H1 (cell line): ENCODE results near the gene SH3YL1. TPM values are rescaled to one million over a fixed set of nuclear protein-coding genes. Genes with fewer than 3 reads are reported as not detected.

Experiments
- CTCF ChIA-PET: fragments of 300-600 bp; sonication (Branson Sonifier 250); formaldehyde crosslinking; loops from one replicate; lab custom pipeline; 2021; ENCODE audit not compliant: partially characterized antibody; lab: Charles Lee
- POLR2A ChIA-PET: fragments of 300-600 bp; sonication (Branson Sonifier 250); formaldehyde crosslinking; loops from one replicate; lab custom pipeline; 2021; ENCODE audit warnings: inconsistent platforms; ENCODE audit not compliant: partially characterized antibody; lab: Charles Lee
- DNase-seq, 2 experiments: peaks; one replicate each; pipeline versions ENCODE4 v3.0.0 to v3.0.0-alpha.2; 2010 to 2022; ENCODE audit warnings: low spot score in 2 of 2, low read depth in 1 of 2, mixed read lengths in 1 of 2
- FAIRE-seq: peaks from 2 replicates; lab custom pipeline; 2011; peaks lifted over from hg19 to GRCh38; lab: Jason Lieb, UNC
- H2AFZ ChIP-seq: 2 replicates; pipeline ENCODE4 v1.8.1; 2012; ENCODE audit warnings: low read length, inconsistent platforms
- H2AK5ac ChIP-seq: 2 replicates; pipeline ENCODE4 v1.6.1; 2013; ENCODE audit warnings: low read depth, low read length
- H2BK120ac ChIP-seq: replicated peaks from 2 replicates; pipeline ENCODE3; 2013; ENCODE audit warnings: low read depth, low read length, inconsistent platforms
- H2BK12ac ChIP-seq: 2 replicates; pipeline ENCODE4 v1.6.1; 2013; ENCODE audit warnings: low read depth, low read length
- H2BK15ac ChIP-seq: 2 replicates; pipeline ENCODE4 v1.6.1; 2013; ENCODE audit warnings: low read length
- H2BK20ac ChIP-seq: 2 replicates; pipeline ENCODE4 v1.6.1; 2013; ENCODE audit warnings: low read length
- H2BK5ac ChIP-seq: 2 replicates; pipeline ENCODE4 v1.6.1; 2013; ENCODE audit warnings: low read depth, low read length
- H3K14ac ChIP-seq: 2 replicates; pipeline ENCODE4 v1.6.1; 2013; ENCODE audit warnings: inconsistent platforms; ENCODE audit not compliant: insufficient read length
- H3K18ac ChIP-seq: 2 replicates; pipeline ENCODE4 v1.6.1; 2013; ENCODE audit warnings: low read length; ENCODE audit errors: extremely low read depth
- H3K23ac ChIP-seq: 2 replicates; pipeline ENCODE4 v1.6.1; 2013; ENCODE audit warnings: inconsistent platforms; ENCODE audit not compliant: insufficient read length
- H3K23me2 ChIP-seq: 2 replicates; pipeline ENCODE4 v1.6.1; 2013; ENCODE audit warnings: low read depth, low read length
- H3K27ac ChIP-seq: 2 replicates; pipeline ENCODE4 v1.6.1; 2011; ENCODE audit warnings: low read depth, low read length, inconsistent platforms
- H3K27me3 ChIP-seq, 4 experiments: replicated peaks in 1 of 4; 1 replicate in 1 of 4; 2 replicates in 3 of 4; pipeline versions ENCODE4 v1.6.1 to v1.8.1; 2011 to 2013; ENCODE audit warnings: low read length in 3 of 4, mild to moderate bottlenecking in 3 of 4, inconsistent platforms in 2 of 4, mixed read lengths in 2 of 4, moderate library complexity in 1 of 4; ENCODE audit not compliant: control insufficient read depth in 3 of 4, insufficient read depth in 3 of 4; ENCODE audit errors: extremely low read depth in 1 of 4
- H3K36me3 ChIP-seq, 4 experiments: 2 replicates each; pipeline versions ENCODE4 v1.6.1 to v1.8.1; 2011 to 2013; ENCODE audit warnings: mild to moderate bottlenecking in 4 of 4, low read length in 3 of 4, moderate library complexity in 2 of 4, control low read depth in 1 of 4, inconsistent platforms in 1 of 4; ENCODE audit not compliant: insufficient read depth in 4 of 4, control insufficient read depth in 2 of 4
- H3K4ac ChIP-seq: replicated peaks from 2 replicates; pipeline ENCODE3; 2013; ENCODE audit warnings: low read length, low read depth, mixed read lengths, inconsistent platforms; ENCODE audit not compliant: insufficient read length
- H3K4me1 ChIP-seq, 4 experiments: replicated peaks in 1 of 4; 1 replicate in 1 of 4; 2 replicates in 3 of 4; pipeline versions ENCODE4 v1.6.1 to v1.8.1; 2011 to 2013; ENCODE audit warnings: low read length in 3 of 4, inconsistent platforms in 2 of 4, mixed read lengths in 1 of 4; ENCODE audit not compliant: insufficient read depth in 4 of 4, control insufficient read depth in 3 of 4
- H3K4me2 ChIP-seq, 2 experiments: 2 replicates each; pipeline versions ENCODE4 v1.6.1 to v1.8.1; 2011 to 2013; ENCODE audit warnings: low read depth in 2 of 2, low read length in 2 of 2, control low read depth in 1 of 2, inconsistent platforms in 1 of 2, mild to moderate bottlenecking in 1 of 2; ENCODE audit not compliant: insufficient read depth in 1 of 2
- H3K4me3 ChIP-seq, 4 experiments: fragments of 200-600, 300-600 bp in 1 of 4; sonication (generic), shearing (Covaris generic), sonication (Bioruptor Twin) in 1 of 4; 2 replicates each; pipeline versions ENCODE4 v1.5.1 to v1.8.1; 2011 to 2016; ENCODE audit warnings: low read length in 4 of 4, low read depth in 3 of 4, control low read depth in 2 of 4, inconsistent platforms in 2 of 4, mild to moderate bottlenecking in 2 of 4, mixed read lengths in 1 of 4, moderate library complexity in 1 of 4; ENCODE audit not compliant: insufficient read depth in 2 of 4; ENCODE audit errors: extremely low read depth in 1 of 4
- H3K56ac ChIP-seq: replicated peaks from 2 replicates; pipeline ENCODE3; 2013; ENCODE audit warnings: low read depth, mild to moderate bottlenecking, mixed read lengths, low read length, inconsistent platforms; ENCODE audit not compliant: insufficient read length
- H3K79me1 ChIP-seq: 2 replicates; pipeline ENCODE4 v1.6.1; 2013; ENCODE audit warnings: low read depth, low read length, control low read depth
- H3K79me2 ChIP-seq, 2 experiments: 2 replicates each; pipeline versions ENCODE4 v1.6.1 to v1.8.1; 2012 to 2013; ENCODE audit warnings: low read length in 2 of 2, mild to moderate bottlenecking in 2 of 2, inconsistent platforms in 1 of 2; ENCODE audit not compliant: insufficient read depth in 2 of 2, control insufficient read depth in 1 of 2
- H3K9ac ChIP-seq, 4 experiments: replicated peaks in 1 of 4; 1 replicate in 1 of 4; 2 replicates in 3 of 4; pipeline versions ENCODE4 v1.6.1 to v1.8.1; 2011 to 2013; ENCODE audit warnings: low read depth in 3 of 4, low read length in 3 of 4, control low read depth in 2 of 4, mild to moderate bottlenecking in 2 of 4, moderate library complexity in 2 of 4, inconsistent platforms in 1 of 4; ENCODE audit errors: extremely low read depth in 1 of 4
- H3K9me3 ChIP-seq, 2 experiments: 2 replicates each; pipeline versions ENCODE4 v1.6.1 to v1.8.1; 2012 to 2013; ENCODE audit warnings: mild to moderate bottlenecking in 2 of 2, moderate library complexity in 2 of 2, control low read depth in 1 of 2, inconsistent platforms in 1 of 2, low read depth in 1 of 2, low read length in 1 of 2, mixed read lengths in 1 of 2; ENCODE audit not compliant: insufficient read depth in 2 of 2
- H4K20me1 ChIP-seq, 2 experiments: replicated peaks in 1 of 2; 2 replicates each; pipeline versions ENCODE3 to v1.8.1; 2011 to 2013; ENCODE audit warnings: inconsistent platforms in 2 of 2, low read length in 2 of 2, mild to moderate bottlenecking in 1 of 2; ENCODE audit not compliant: insufficient read depth in 2 of 2, control insufficient read depth in 1 of 2
- H4K5ac ChIP-seq: 2 replicates; pipeline ENCODE4 v1.6.1; 2013; ENCODE audit warnings: low read length, low read depth, mixed read lengths, inconsistent platforms; ENCODE audit not compliant: insufficient read length
- H4K8ac ChIP-seq: 2 replicates; pipeline ENCODE4 v1.8.0; 2013; ENCODE audit warnings: mild to moderate bottlenecking, moderate library complexity, low read length, inconsistent platforms; ENCODE audit not compliant: insufficient read depth; ENCODE audit errors: extremely low read depth
- H4K91ac ChIP-seq: replicated peaks from 2 replicates; pipeline ENCODE3; 2013; ENCODE audit warnings: low read length, mixed read lengths, inconsistent platforms; ENCODE audit not compliant: insufficient read length
- CHD1 ChIP-seq: IDR thresholded peaks from 2 replicates; pipeline ENCODE4 v1.6.1; 2012; ENCODE audit warnings: low read depth, low read length, improper control_type of control experiment
- EGR1 ChIP-seq: IDR thresholded peaks from 2 replicates; pipeline ENCODE4 v1.6.1; 2011; ENCODE audit warnings: low read depth, low read length, borderline replicate concordance
- EZH2 ChIP-seq: fragments of 200-600 bp; sonication (generic); IDR thresholded peaks from 2 replicates; pipeline ENCODE4 v1.7.1; 2012; ENCODE audit warnings: low read depth, mild to moderate bottlenecking, moderate library complexity, low read length, inconsistent platforms; ENCODE audit not compliant: severe bottlenecking
- GABPA ChIP-seq: IDR thresholded peaks from 2 replicates; pipeline ENCODE4 v1.6.1; 2011; ENCODE audit warnings: mild to moderate bottlenecking, low read length, moderate library complexity, borderline replicate concordance; ENCODE audit not compliant: insufficient read depth
- HDAC6 ChIP-seq: IDR thresholded peaks from one replicate; pipeline ENCODE4 v1.7.1; 2012; ENCODE audit warnings: low read depth, mild to moderate bottlenecking, inconsistent platforms, low read length, moderate library complexity
- NANOG ChIP-seq: IDR thresholded peaks from 2 replicates; pipeline ENCODE4 v1.6.1; 2011; ENCODE audit warnings: low read length, low read depth, mild to moderate bottlenecking, inconsistent platforms; ENCODE audit not compliant: insufficient read depth, poor library complexity, severe bottlenecking
- RFX5 ChIP-seq: IDR thresholded peaks from 2 replicates; pipeline ENCODE4 v1.6.1; 2011; ENCODE audit warnings: low read depth, low read length, improper control_type of control experiment, borderline replicate concordance
- RNF2 ChIP-seq: fragments of 200-900, 300-1000 bp; sonication (generic); IDR thresholded peaks from 2 replicates; pipeline ENCODE4 v1.7.1; 2016; ENCODE audit warnings: borderline replicate concordance, low read depth, mild to moderate bottlenecking, antibody characterized with exemption, low read length; ENCODE audit not compliant: poor library complexity, severe bottlenecking; ENCODE audit errors: missing control alignments
- SIRT6 ChIP-seq: IDR thresholded peaks from one replicate; pipeline ENCODE4 v1.7.1; 2012; ENCODE audit warnings: low read length, inconsistent platforms
- SIX5 ChIP-seq: IDR thresholded peaks from 2 replicates; pipeline ENCODE4 v1.6.1; 2011; ENCODE audit warnings: mild to moderate bottlenecking, low read depth, low read length
- TAF1 ChIP-seq: IDR thresholded peaks from 2 replicates; pipeline ENCODE4 v1.6.1; 2011; ENCODE audit warnings: mild to moderate bottlenecking, low read depth, low read length
- TBP ChIP-seq: IDR thresholded peaks from 2 replicates; pipeline ENCODE4 v1.6.1; 2011; ENCODE audit warnings: low read depth, low read length, improper control_type of control experiment
- TEAD4 ChIP-seq: IDR thresholded peaks from 2 replicates; pipeline ENCODE4 v1.6.1; 2012; ENCODE audit warnings: low read depth, low read length, inconsistent platforms, mixed read lengths
- USF2 ChIP-seq: IDR thresholded peaks from 2 replicates; pipeline ENCODE4 v1.6.1; 2011; ENCODE audit warnings: low read length, improper control_type of control experiment
- WGBS, 2 experiments: shearing (Covaris generic) in 1 of 2; methylation state at CpG; one replicate each; pipeline versions ENCODE4 v1.1.6 to v1.1.7; 2013 to 2015; ENCODE audit warnings: low lambda C conversion rate in 2 of 2, mixed read lengths in 2 of 2, inconsistent platforms in 1 of 2, low coverage in 1 of 2, missing lambda C conversion rate in 1 of 2; ENCODE audit not compliant: insufficient replicate concordance in 2 of 2, insufficient coverage in 1 of 2, insufficient read length in 1 of 2; ENCODE audit errors: extremely low coverage in 1 of 2, missing lambda C conversion rate in 1 of 2; 5-methylcytosine and 5-hydroxymethylcytosine counted together
- polyA plus RNA-seq, 7 experiments: library from polyadenylated mRNA; depleted of rRNA in 3 of 7; stranded (reverse) in 5 of 7; unstranded in 2 of 7; fragments of >200 nt in 5 of 7; fragments of 200-250 nt in 2 of 7; gene quantifications; 1 replicate in 5 of 7; 2 replicates in 1 of 7; 4 replicates in 1 of 7; pipeline versions ENCODE4 v1.2.1 to v1.2.3, GENCODE V29; 2011 to 2013; ENCODE audit warnings: missing spikeins in 2 of 7, mixed read lengths in 2 of 7
- total RNA-seq: library from RNA; stranded (reverse); fragmentation: NEBNext Ultra II Directional; extraction: Animal tissue kit (Norgen Biotek cat#: 25700); gene quantifications from 2 replicates; pipeline ENCODE4 v1.2.1, GENCODE V29; 2021

Gene SH3YL1
- total and polyA plus RNA-seq, 2 of the 8 experiments (the other 6 are each of a cell fraction or from before 2014, with no cell fraction given), result 13.6 to 37.2 TPM

- Histone ChIP-seq H2BK120ac (no peak overlapping the region), H3K14ac (no peak overlapping the region), H3K4me2 (no peak overlapping the region), H2BK5ac (no peak overlapping the region), H3K79me1 (no peaks in the 10 kb centered on the region), H2BK20ac (no peak overlapping the region), H2BK15ac (no peak overlapping the region), H4K8ac (no peak overlapping the region), H3K4me1 (peaks cover 0 to 2% (median 0%) of the 10 kb centered on the region in 4 experiments; a peak in 1 of 7 replicates), H2BK12ac (no peak overlapping the region), H2AFZ (no peak overlapping the region), H4K20me1 (no peaks in the 10 kb centered on the region), H3K4me3 (no peak overlapping the region), H3K79me2 (no peaks in the 10 kb centered on the region), H3K9me3 (no peaks in the 10 kb centered on the region), H4K5ac (no peak overlapping the region), H3K56ac (no peak overlapping the region), H3K4ac (no peak overlapping the region), H3K23ac (no peak overlapping the region), H3K36me3 (no peaks in the 10 kb centered on the region), H3K9ac (no peak overlapping the region), H3K27me3 (no peaks in the 10 kb centered on the region), H3K23me2 (no peaks in the 10 kb centered on the region; the same call in 1 of the 2 replicates), H4K91ac (no peak overlapping the region), H3K18ac (no peak overlapping the region), H2AK5ac (no peak overlapping the region), H3K27ac (no peak overlapping the region)
- FAIRE-seq, result no peak
- ChIA-PET POLR2A (no interaction called here), CTCF (no interaction called here)
- 92% methylated on average over 2 of the region's 2 CpGs; no CpG with 5 or more reads in 1 of the 2 experiments for WGBS, 2 experiments
- no peak for DNase-seq
- no peak for TF ChIP-seq EGR1
- TF ChIP-seq TEAD4, result no peak
- TF ChIP-seq HDAC6, result no peak
- TF ChIP-seq NANOG, result no peak
- no peak for TF ChIP-seq RNF2
- TF ChIP-seq TAF1, result no peak
- no peak for TF ChIP-seq SIRT6
- TF ChIP-seq USF2, result no peak
- TF ChIP-seq GABPA, result no peak
- TF ChIP-seq TBP, result no peak
- TF ChIP-seq EZH2, result no peak
- TF ChIP-seq CHD1, result no peak
- no peak for TF ChIP-seq RFX5
- TF ChIP-seq SIX5, result no peak
Observed at GRCh38 chr2:203984-204383, 59.8 kb downstream of the SH3YL1 start.
